Superior temporal gyrus (tissue), 1 donor: ENCODE data around the gene PSAP.

Experiments
- DNase-seq: peaks from one replicate; pipeline ENCODE4 v3.0.0-alpha.2; 2016; ENCODE audit errors: extremely low spot score

Gene PSAP

DNA sequence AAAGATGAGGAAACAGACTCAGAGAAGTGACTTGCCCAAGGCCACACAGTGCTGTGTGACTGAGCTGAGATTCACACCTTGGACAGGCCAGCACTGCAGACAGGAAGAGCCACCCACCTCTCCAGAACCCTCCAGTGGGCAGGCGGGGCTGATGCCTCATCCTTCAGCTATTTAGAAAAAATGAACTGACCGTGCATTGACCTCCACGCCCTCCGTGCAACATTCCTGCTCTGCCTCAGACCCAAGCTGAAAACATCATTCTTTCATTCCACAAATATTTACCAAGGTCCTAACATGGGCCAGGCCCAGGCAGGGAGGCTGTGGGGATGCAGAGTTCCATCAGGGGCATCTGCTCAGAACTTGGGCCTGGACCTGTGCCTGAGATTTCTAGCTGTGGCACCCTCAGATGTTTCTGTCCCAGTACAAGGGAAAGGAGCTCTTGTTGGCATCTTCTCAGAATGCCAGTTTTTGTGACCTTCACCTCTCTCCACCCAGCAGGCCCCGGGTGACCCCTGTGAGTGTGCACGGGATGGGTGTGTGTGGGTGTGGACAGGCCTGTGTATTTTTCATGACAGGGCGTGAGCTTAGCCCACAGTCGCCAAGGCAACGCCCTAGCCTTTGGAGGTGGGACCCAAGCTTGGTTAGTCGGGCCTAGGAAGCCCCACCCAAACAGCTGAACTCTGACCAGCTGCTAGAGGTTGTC lies 84.2 kb downstream of the PSAP start:
- DNase-seq: no peak
